BJ (cell line): Measurements from ENCODE around the gene HSP90AB1. TPM values are rescaled to one million over a fixed set of nuclear protein-coding genes. Genes with fewer than 3 reads are reported as not detected.

Experiments
- CTCF ChIA-PET: fragments of 350-600 bp; formaldehyde crosslinking; extraction: SDS; loops from one replicate; lab custom pipeline; 2021; ENCODE audit warnings: antibody characterized with exemption, inconsistent platforms; lab: Yijun Ruan, JAX
- POLR2A ChIA-PET: fragments of 300-600 bp; sonication (Branson Sonifier 250); formaldehyde crosslinking; extraction: SDS; loops from one replicate; lab custom pipeline; 2021; ENCODE audit warnings: antibody characterized with exemption; lab: Charles Lee
- DNase-seq: peaks from one replicate; pipeline ENCODE4 v3.0.0-alpha.2; 2011; ENCODE audit warnings: low read depth
- H3K27me3 ChIP-seq: 2 replicates; pipeline ENCODE4 v1.6.0; 2011; ENCODE audit warnings: low read length; ENCODE audit not compliant: control insufficient read depth, insufficient read depth
- H3K36me3 ChIP-seq: 2 replicates; pipeline ENCODE4 v1.5.1; 2011; ENCODE audit warnings: low read length; ENCODE audit not compliant: control insufficient read depth, insufficient read depth
- H3K4me3 ChIP-seq: 2 replicates; pipeline ENCODE4 v1.5.1; 2011; ENCODE audit warnings: low read depth, mild to moderate bottlenecking, control low read depth, low read length
- polyA plus RNA-seq: library from polyadenylated mRNA; depleted of rRNA; stranded (reverse); fragments of >200 nt; gene quantifications from 2 replicates; pipeline ENCODE4 v1.2.3, GENCODE V29; 2011
- TF ChIP-seq, protein P1 (sequence below): IDR thresholded peaks from 2 replicates; pipeline ENCODE4 v1.5.1; 2011; ENCODE audit warnings: low read depth, mild to moderate bottlenecking, control low read depth, inconsistent platforms, low read length, moderate library complexity; ENCODE audit not compliant: insufficient read depth

Gene HSP90AB1
- polyA plus RNA-seq, 1 experiment, result 578 TPM

DNA sequence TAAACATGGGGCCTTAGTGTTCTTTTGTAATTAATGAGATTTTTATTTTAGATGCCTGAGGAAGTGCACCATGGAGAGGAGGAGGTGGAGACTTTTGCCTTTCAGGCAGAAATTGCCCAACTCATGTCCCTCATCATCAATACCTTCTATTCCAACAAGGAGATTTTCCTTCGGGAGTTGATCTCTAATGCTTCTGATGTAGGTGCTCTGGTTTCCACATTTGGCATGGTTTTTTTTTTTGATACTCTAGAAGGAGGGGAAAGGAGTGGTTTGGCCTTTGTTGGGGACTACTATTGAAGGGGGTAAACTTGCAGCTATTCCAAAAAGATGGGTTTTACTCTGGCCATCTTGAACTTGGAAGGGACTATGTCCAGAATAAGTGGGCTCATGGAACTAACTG is 1.7 kb downstream of the HSP90AB1 start:
- Histone ChIP-seq H3K36me3 (peaks cover 30% of the 10 kb centered on the region), H3K4me3 (peak overlapping the region; percentile 79), H3K27me3 (no peaks in the 10 kb centered on the region)
- TF ChIP-seq, protein P1, sequence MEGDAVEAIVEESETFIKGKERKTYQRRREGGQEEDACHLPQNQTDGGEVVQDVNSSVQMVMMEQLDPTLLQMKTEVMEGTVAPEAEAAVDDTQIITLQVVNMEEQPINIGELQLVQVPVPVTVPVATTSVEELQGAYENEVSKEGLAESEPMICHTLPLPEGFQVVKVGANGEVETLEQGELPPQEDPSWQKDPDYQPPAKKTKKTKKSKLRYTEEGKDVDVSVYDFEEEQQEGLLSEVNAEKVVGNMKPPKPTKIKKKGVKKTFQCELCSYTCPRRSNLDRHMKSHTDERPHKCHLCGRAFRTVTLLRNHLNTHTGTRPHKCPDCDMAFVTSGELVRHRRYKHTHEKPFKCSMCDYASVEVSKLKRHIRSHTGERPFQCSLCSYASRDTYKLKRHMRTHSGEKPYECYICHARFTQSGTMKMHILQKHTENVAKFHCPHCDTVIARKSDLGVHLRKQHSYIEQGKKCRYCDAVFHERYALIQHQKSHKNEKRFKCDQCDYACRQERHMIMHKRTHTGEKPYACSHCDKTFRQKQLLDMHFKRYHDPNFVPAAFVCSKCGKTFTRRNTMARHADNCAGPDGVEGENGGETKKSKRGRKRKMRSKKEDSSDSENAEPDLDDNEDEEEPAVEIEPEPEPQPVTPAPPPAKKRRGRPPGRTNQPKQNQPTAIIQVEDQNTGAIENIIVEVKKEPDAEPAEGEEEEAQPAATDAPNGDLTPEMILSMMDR, result no peak
- ChIA-PET CTCF (interaction anchor here (0.7 to 6.6 kb wide), 3 partner anchors 8 to 14 kb away, joined by 3 to 50 read pairs (median 27); partner anchors contain the start of gene SLC35B2), POLR2A (interaction anchor here (0.7 kb wide), 1 partner anchor 756 kb away, joined by 8 read pairs; no protein-coding TSS in a partner anchor)
- DNase-seq, result no peak

DNA sequence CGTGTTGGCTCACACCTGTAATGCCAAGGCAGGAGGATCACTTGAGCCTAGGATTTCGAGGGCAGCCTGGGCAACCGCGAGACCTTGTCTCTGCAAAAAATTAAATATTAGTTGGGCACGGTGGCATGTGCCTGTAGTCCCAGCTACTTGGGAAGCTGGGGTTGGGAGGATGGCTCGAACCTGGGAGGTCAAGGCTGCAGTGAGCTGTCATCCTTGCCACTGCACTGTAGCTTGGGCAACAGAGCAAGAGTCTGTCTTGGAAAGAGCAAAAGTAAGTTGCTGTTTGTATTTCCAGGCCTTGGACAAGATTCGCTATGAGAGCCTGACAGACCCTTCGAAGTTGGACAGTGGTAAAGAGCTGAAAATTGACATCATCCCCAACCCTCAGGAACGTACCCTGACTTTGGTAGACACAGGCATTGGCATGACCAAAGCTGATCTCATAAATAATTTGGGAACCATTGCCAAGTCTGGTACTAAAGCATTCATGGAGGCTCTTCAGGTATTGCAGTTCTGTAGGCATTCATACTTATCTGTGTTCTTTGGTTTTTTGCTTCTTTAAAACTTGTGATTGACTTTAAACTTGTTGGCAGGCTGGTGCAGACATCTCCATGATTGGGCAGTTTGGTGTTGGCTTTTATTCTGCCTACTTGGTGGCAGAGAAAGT is 2.3 kb downstream of the HSP90AB1 start:
- no peaks in the 10 kb centered on the region for H3K27me3 ChIP-seq
- no peak for DNase-seq
- TF ChIP-seq, protein P1, result no peak
- ChIA-PET CTCF (interaction anchor here (0.7 to 6.6 kb wide), 2 partner anchors 12 to 15 kb away, joined by 3 to 50 read pairs; no protein-coding TSS in a partner anchor), POLR2A (interaction anchor here (0.6 to 0.7 kb wide), 2 partner anchors 122 to 757 kb away, joined by 4 to 8 read pairs; partner anchors contain the start of gene TMEM63B)
- peak overlapping the region; percentile 79 for H3K4me3 ChIP-seq
- peaks cover 32% of the 10 kb centered on the region for H3K36me3 ChIP-seq

DNA sequence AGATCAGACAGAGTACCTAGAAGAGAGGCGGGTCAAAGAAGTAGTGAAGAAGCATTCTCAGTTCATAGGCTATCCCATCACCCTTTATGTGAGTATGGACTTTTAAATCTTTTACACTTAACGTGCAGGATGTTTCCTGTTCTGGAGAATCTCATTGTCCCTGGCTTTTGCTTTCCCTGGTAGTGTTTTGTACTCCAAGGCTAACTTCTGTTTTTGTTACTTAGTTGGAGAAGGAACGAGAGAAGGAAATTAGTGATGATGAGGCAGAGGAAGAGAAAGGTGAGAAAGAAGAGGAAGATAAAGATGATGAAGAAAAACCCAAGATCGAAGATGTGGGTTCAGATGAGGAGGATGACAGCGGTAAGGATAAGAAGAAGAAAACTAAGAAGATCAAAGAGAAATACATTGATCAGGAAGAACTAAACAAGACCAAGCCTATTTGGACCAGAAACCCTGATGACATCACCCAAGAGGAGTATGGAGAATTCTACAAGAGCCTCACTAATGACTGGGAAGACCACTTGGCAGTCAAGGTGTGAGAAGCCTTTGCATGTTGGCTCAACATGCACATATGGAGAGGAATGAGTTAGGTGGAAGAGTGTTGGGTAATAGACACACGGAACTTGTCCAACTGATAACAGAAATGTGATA is 3.3 kb downstream of the HSP90AB1 start:
- TF ChIP-seq, protein P1, result no peak
- Histone ChIP-seq H3K36me3 (peaks cover 38% of the 10 kb centered on the region), H3K27me3 (no peaks in the 10 kb centered on the region), H3K4me3 (no peak overlapping the region)
- CTCF ChIA-PET, result interaction anchor here (1.6 to 6.6 kb wide), 2 partner anchors 8 to 16 kb away, joined by 4 to 50 read pairs; no protein-coding TSS in a partner anchor
- POLR2A ChIA-PET, result no interaction called here
- no peak for DNase-seq

DNA sequence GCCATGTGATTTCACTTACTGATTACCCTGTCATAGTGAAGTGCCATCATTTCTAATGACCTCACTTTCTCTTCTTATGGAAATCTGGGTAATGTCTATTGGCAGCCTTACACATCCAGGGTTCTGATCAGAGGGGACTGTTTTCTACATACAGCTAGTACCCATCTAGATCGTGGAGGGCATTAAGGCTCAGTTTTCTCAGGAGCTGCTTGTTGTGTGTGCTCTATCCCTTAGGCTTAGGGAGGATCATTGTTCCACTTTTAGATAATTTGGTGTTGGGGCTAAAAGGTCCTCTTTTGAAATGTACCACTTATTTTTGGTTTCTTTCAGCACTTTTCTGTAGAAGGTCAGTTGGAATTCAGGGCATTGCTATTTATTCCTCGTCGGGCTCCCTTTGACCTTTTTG is 3.8 kb downstream of the HSP90AB1 start:
- Histone ChIP-seq H3K27me3 (no peaks in the 10 kb centered on the region), H3K36me3 (peaks cover 40% of the 10 kb centered on the region), H3K4me3 (no peak overlapping the region)
- TF ChIP-seq, protein P1, result no peak
- ChIA-PET CTCF (interaction anchor here (0.6 to 1.9 kb wide), 5 partner anchors 8 to 151 kb away, joined by 3 to 7 read pairs (median 4); no protein-coding TSS in a partner anchor), POLR2A (no interaction called here)
- DNase-seq, result no peak
